PFSK-1 (cell line): ENCODE results near the gene MYO1F.

Experiments
- POLR2AphosphoS5 ChIP-seq: IDR thresholded peaks from 2 replicates; pipeline ENCODE4 v1.6.1; 2012; ENCODE audit warnings: low read depth, mild to moderate bottlenecking, control low read depth, low read length, moderate library complexity
- TAF1 ChIP-seq: IDR thresholded peaks from 2 replicates; pipeline ENCODE4 v1.6.1; 2012; ENCODE audit warnings: low read length, control low read depth, borderline replicate concordance; ENCODE audit not compliant: insufficient read depth

GRCh38 chr19:8615024-8615423 lies 37.8 kb upstream of the MYO1F start:
- no peak for TF ChIP-seq POLR2AphosphoS5
- TF ChIP-seq TAF1, result no peak
